GM18951 (cell line): ENCODE measurements around the gene FBLN5.
"Not testable (repeated sequence)": the region's sequence is repeated elsewhere in the genome, so short reads cannot be mapped to it uniquely, and the experiment has no call there.

ENCODE experiments used
- POLR2A ChIP-seq: IDR thresholded peaks from 4 replicates; pipeline ENCODE4 v1.6.1; 2011; ENCODE audit warnings: mild to moderate bottlenecking; ENCODE audit not compliant: insufficient read length, insufficient read depth; ENCODE audit errors: extremely low read depth
- in situ Hi-C: fragments of 300-500 bp; cut with MboI; formaldehyde crosslinking; loops from one replicate; pipeline ENCODE4 v1.12.0; 2022; ENCODE audit warnings: low sequenced_read_pairs, mixed read lengths, inconsistent platforms; ENCODE audit not compliant: unreplicated experiment

Gene FBLN5

DNA sequence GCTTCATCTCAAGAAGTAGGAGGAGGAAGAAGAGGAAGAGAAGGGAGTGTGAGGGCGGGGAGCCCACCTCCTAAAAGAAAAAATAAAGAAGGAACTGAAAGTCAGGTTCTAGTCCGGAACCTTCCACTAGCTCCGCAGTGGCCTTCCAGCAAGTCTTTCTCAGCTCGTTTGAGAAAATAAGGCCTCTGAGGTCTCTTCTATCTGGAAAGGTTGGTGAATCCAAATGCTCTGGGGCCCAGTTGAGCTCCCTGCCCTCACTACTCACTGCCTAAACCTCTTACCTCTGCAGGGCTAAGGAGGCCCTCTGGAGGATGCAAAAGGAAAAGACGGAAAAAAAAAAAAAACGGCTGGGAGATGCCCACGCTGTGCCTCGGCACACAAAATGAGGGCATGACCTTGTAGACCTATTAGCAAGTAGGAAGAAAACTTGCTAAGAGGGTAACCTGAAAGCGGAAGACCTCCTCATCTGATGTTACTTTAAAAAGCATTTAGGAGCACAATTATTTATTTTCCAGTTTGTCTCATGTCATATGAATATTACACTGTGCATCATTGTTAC lies 35.9 kb downstream of the FBLN5 start:
- TF ChIP-seq POLR2A, result no peak
- in situ Hi-C loops, result no loop called here

GRCh38 chr14:91910196-91910595 lies 37.3 kb downstream of the FBLN5 start:
- no peak for TF ChIP-seq POLR2A
- in situ Hi-C loops, result no loop called here

- no peak for TF ChIP-seq POLR2A
- in situ Hi-C loops, result no loop called here
Measured at GRCh38 chr14:91906374-91906773, 41.1 kb downstream of the FBLN5 start.

GRCh38 chr14:91904956-91905645 lies 42.4 kb downstream of the FBLN5 start:
- TF ChIP-seq POLR2A, result no peak
- in situ Hi-C loops, result no loop called here

- in situ Hi-C loops, result no loop called here
- no peak for TF ChIP-seq POLR2A
Measured at GRCh38 chr14:91904483-91904882, 43.0 kb downstream of the FBLN5 start.

DNA sequence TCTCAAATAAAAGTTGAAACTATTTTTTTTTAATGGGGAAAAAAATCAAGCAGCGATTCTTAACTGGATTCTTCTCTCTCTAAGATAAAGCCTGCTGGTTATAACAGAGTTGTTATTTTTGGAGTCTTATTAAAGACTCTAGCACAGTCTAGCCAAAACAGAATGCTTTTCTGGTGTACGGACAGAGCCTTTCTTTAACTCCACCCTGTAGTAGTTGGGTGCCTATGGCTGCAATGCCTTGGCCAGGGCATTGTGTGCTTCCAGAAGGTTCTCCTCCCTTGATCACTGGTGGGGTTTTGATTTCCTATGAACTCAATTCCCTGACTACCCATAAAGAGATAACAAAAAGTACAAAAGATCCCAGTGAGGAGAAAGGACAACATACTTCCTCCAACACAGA lies 44.4 kb downstream of the FBLN5 start:
- TF ChIP-seq POLR2A, result no peak
- in situ Hi-C loops, result no loop called here

- in situ Hi-C loops, result no loop called here
- no peak for TF ChIP-seq POLR2A
Measured at GRCh38 chr14:91902336-91902735, 45.2 kb downstream of the FBLN5 start.

GRCh38 chr14:91901449-91902226 lies 45.9 kb downstream of the FBLN5 start:
- TF ChIP-seq POLR2A, result no peak
- in situ Hi-C loops, result no loop called here

DNA sequence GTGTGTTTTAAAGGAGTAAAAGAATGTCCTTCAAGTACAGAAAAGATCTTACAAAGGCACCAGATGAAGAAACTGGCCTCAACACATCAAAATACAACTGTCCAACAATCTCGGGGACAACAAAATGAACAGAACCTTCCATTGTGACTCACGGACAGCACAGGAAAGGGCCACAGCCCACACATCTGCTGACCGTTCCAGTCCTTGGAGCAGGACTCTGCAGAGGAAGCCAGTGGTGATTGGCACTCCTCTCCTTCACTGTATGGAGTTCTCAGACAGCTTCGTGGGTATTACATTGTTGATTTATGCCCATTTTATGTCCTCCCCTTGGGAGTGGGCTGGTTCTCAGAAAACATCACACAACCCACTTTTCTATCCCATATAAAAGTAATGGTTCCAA lies 47.7 kb downstream of the FBLN5 start:
- no peak for TF ChIP-seq POLR2A
- in situ Hi-C loops, result no loop called here

- no peak for TF ChIP-seq POLR2A
- in situ Hi-C loops, result no loop called here
Measured at GRCh38 chr14:91899213-91899612, 48.3 kb downstream of the FBLN5 start.

DNA sequence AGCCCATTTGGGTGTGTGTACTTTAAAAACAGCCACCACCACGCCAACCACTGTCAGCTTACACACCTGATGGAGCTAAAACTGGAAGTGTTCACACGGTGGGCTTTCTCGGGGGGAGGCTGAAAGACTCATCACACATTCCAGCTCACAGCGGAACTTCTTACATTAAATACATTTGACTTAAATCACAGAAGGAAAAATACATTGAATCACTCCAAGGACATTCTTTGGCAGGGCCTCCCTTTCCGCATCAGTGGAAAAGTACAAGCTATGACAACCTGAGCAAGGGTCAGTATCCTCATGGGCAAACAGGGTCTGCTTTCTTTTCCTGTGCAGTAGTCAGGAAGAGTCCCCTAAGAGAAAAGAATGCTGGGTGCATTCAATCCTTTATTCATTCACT lies 49.1 kb downstream of the FBLN5 start:
- TF ChIP-seq POLR2A, result no peak
- in situ Hi-C loops, result no loop called here

DNA sequence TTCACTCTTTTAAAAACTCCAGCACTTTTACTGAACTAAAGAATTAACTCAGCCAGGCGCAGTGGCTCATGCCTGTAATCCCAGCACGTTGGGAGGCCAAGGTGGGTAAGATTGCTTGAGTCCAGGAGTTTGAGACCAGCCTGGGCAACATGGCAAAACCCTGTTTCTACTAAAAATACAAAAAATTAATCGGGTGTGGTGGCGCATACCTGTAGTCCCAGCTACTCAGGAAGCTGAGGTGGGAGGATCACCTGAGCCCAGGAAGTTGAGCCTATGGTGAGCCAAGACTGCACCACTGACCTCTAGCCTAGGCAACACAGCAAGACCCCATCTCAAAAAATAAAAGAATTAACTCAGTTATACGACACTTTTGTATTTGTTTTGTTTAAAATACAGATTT lies 49.8 kb downstream of the FBLN5 start:
- in situ Hi-C loops, result not testable (repeated sequence)

DNA sequence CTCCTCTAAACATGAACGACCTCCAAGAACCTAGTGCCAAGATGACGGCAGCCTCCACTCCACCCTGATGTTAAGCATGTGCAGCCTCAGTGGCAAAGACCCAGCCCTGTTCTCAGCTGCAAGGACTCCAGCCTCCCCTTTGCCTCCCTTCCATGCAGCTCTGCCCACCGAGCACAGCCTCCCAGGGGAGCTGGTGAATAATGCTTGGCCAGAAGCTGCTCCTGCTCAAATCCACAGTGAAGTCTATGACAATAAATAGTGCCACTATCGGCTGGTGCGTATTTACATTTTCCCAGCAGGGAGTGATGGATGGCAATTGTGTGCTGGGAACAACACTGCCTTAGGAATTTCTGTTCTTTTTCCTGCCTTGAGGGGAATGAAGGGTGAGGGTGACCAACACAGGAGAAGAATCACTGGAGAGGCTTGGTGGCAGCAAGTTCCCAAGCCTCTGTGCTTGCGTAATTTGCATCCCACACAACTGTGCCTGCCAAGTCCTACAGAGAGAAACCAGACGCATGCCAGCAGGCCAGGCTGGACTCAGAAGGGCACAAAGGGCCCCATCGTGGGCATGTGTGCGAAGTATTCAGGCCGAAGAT lies 50.3 kb downstream of the FBLN5 start:
- no peak for TF ChIP-seq POLR2A

DNA sequence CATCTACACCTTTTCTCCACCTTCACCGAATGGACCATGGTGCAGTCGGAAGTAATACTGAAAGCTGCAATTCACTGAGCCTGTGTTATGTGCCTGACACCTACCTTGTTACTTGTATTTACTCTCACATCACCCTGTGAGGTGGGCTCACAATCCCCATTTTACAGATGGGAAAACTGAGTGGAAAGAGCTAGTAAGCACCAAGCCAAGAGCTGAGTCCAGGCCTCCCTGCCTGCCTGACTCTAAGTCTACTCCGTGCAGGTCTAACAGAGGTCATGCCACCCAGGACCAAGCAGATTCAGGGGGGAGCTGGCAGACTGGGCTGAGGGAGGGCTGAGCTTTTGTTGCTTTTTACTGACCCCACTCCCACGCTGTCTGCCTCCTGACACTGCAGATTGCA lies 51.1 kb downstream of the FBLN5 start:
- TF ChIP-seq POLR2A, result no peak
- in situ Hi-C loops, result no loop called here

More for the DNA sequence above, 50.3 kb downstream of the FBLN5 start:
- in situ Hi-C loops, result no loop called here

GRCh38 chr14:91893669-91894068 lies 53.8 kb downstream of the FBLN5 start:
- in situ Hi-C loops, result no loop called here
- no peak for TF ChIP-seq POLR2A
